Tibial artery (tissue), 4 donors: ENCODE results near the gene SNX24.

Experiments
- DNase-seq, 2 donors: peaks; one replicate each; pipeline ENCODE4 v3.0.0-alpha.2; 2019
- H3K27ac ChIP-seq, 2 donors: fragments of 200-600 bp; sonication (generic) in 1 of 2; 1 replicate in 1 of 2; 2 replicates in 1 of 2; pipeline ENCODE4 v1.5.1; 2018 to 2019; ENCODE audit warnings: mild to moderate bottlenecking in 1 of 2
- H3K27me3 ChIP-seq, 2 donors: fragments of 200-600 bp; sonication (generic) in 1 of 2; one replicate each; pipeline versions ENCODE4 v1.5.1 to v1.6.0; 2016 to 2019
- H3K36me3 ChIP-seq, 3 donors: fragments of 200-600 bp; sonication (generic) in 2 of 3; one replicate each; pipeline ENCODE4 v1.5.1; 2016 to 2019; ENCODE audit warnings: mild to moderate bottlenecking in 2 of 3
- H3K4me1 ChIP-seq, 4 donors: fragments of 200-600 bp; sonication (generic) in 2 of 4; 1 replicate in 3 of 4; 2 replicates in 1 of 4; pipeline ENCODE4 v1.5.1; 2016 to 2019
- H3K4me3 ChIP-seq, 2 donors: fragments of 200-600 bp; sonication (generic) in 1 of 2; 1 replicate in 1 of 2; 2 replicates in 1 of 2; pipeline ENCODE4 v1.5.1; 2018 to 2019; ENCODE audit warnings: mild to moderate bottlenecking in 2 of 2
- H3K9me3 ChIP-seq, 3 donors: fragments of 200-600 bp; sonication (generic) in 1 of 3; one replicate each; pipeline ENCODE4 v1.5.1; 2016 to 2019
- CTCF ChIP-seq, 2 experiments: fragments of 200-600 bp in 1 of 2; fragments of 450-650 bp in 1 of 2; IDR thresholded peaks; one replicate each; pipeline ENCODE4 v1.5.1; 2017 to 2019; ENCODE audit warnings: antibody characterized with exemption in 2 of 2, mild to moderate bottlenecking in 1 of 2, moderate library complexity in 1 of 2
- intact Hi-C: fragments of 100-400 bp; cut with DNase I; formaldehyde crosslinking; loops from one replicate; pipeline ENCODE4 v1.15.0; 2023; ENCODE audit warnings: low total_unique reads

Gene SNX24

GRCh38 chr5:122870219-122870856, 24.9 kb downstream of the SNX24 start:
- Histone ChIP-seq H3K27ac (no peak overlapping the region), H3K4me3 (no peak overlapping the region), H3K27me3 (no peaks in the 10 kb centered on the region), H3K36me3 (peaks cover 0 to 25% (median 0%) of the 10 kb centered on the region in 3 donors), H3K4me1 (peaks cover 0 to 7% (median 0%) of the 10 kb centered on the region in 4 donors), H3K9me3 (no peaks in the 10 kb centered on the region)
- DNase-seq = no peak
- TF ChIP-seq CTCF (IDR thresholded peaks at IDR 0.05) = no peak
- intact Hi-C loops = no loop called here

- Histone ChIP-seq H3K27ac (no peak overlapping the region), H3K36me3 (peaks cover 0 to 18% (median 0%) of the 10 kb centered on the region in 3 donors), H3K9me3 (no peaks in the 10 kb centered on the region), H3K4me1 (peaks cover 0 to 7% (median 0%) of the 10 kb centered on the region in 4 donors), H3K4me3 (no peak overlapping the region), H3K27me3 (no peaks in the 10 kb centered on the region)
- DNase-seq = no peak
- no peak for TF ChIP-seq CTCF (IDR thresholded peaks at IDR 0.05)
- intact Hi-C loops = no loop called here
These were observed 26.2 kb downstream of the SNX24 start for GRCh38 chr5:122871661-122872060.

- no peak for DNase-seq
- H3K9me3 ChIP-seq = no peaks in the 10 kb centered on the region
- no peak for TF ChIP-seq CTCF (IDR thresholded peaks at IDR 0.05)
- no peak overlapping the region for H3K4me3 ChIP-seq
- peaks cover 0 to 7% (median 0%) of the 10 kb centered on the region in 4 donors for H3K4me1 ChIP-seq
- intact Hi-C loops = no loop called here
- H3K36me3 ChIP-seq = no peaks in the 10 kb centered on the region
- no peak overlapping the region for H3K27ac ChIP-seq
- no peaks in the 10 kb centered on the region for H3K27me3 ChIP-seq
These were observed 28.9 kb downstream of the SNX24 start for GRCh38 chr5:122874179-122874875.

- Histone ChIP-seq H3K36me3 (no peaks in the 10 kb centered on the region), H3K9me3 (no peaks in the 10 kb centered on the region), H3K27ac (no peak overlapping the region), H3K4me1 (peaks cover 0 to 10% (median 0%) of the 10 kb centered on the region in 4 donors), H3K27me3 (no peaks in the 10 kb centered on the region), H3K4me3 (no peak overlapping the region)
- TF ChIP-seq CTCF (IDR thresholded peaks at IDR 0.05) = no peak
- no peak for DNase-seq
- intact Hi-C loops = no loop called here
These were observed 32.1 kb downstream of the SNX24 start for GRCh38 chr5:122877518-122877917.

- TF ChIP-seq CTCF (IDR thresholded peaks at IDR 0.05) = no peak
- Histone ChIP-seq H3K9me3 (no peaks in the 10 kb centered on the region), H3K4me1 (peaks cover 0 to 15% (median 0%) of the 10 kb centered on the region in 4 donors), H3K4me3 (no peak overlapping the region), H3K36me3 (no peaks in the 10 kb centered on the region), H3K27ac (no peak overlapping the region), H3K27me3 (no peaks in the 10 kb centered on the region)
- intact Hi-C loops = no loop called here
- no peak for DNase-seq
These were observed 33.7 kb downstream of the SNX24 start for GRCh38 chr5:122879076-122879475.
